Psoas muscle (tissue), 8 donors: Measurements from ENCODE around the gene TMEM37. TPM values are rescaled to one million over a fixed set of nuclear protein-coding genes. Genes with fewer than 3 reads are reported as not detected.

Experiments used
- ATAC-seq, 4 donors: fragments of 200-7000 bp; cut with Tn5 transposase; one replicate each; pipeline ENCODE4 v1.9.1; 2020; ENCODE audit warnings: moderate library complexity in 3 of 4, mild to moderate bottlenecking in 2 of 4
- DNase-seq, 2 donors: peaks; one replicate each; pipeline ENCODE4 v3.0.0-alpha.2; 2020
- H3K27ac ChIP-seq: fragments of 200-600 bp; one replicate; pipeline ENCODE4 v1.8.0; 2022
- H3K27me3 ChIP-seq, 3 donors: fragments of 200-600 bp in 1 of 3; one replicate each; pipeline versions ENCODE4 v1.6.1 to v1.8.0; 2013 to 2022; ENCODE audit warnings: low read length in 2 of 3, mild to moderate bottlenecking in 2 of 3, moderate library complexity in 1 of 3; ENCODE audit not compliant: insufficient read depth in 3 of 3
- H3K36me3 ChIP-seq, 2 donors: fragments of 200-600 bp in 1 of 2; one replicate each; pipeline versions ENCODE4 v1.6.1 to v1.8.0; 2013 to 2022; ENCODE audit warnings: low read depth in 1 of 2, mild to moderate bottlenecking in 1 of 2, moderate library complexity in 1 of 2; ENCODE audit not compliant: insufficient read depth in 1 of 2
- H3K4me1 ChIP-seq: fragments of 200-600 bp; one replicate; pipeline ENCODE4 v1.8.0; 2022
- H3K4me3 ChIP-seq: fragments of 200-600 bp; one replicate; pipeline ENCODE4 v1.8.0; 2022; ENCODE audit warnings: mild to moderate bottlenecking
- H3K9me3 ChIP-seq: fragments of 200-600 bp; one replicate; pipeline ENCODE4 v1.8.0; 2022
- WGBS, 3 donors: extraction: QIAGEN DNeasy Blood & Tissue Kit; methylation state at CpG; one replicate each; pipeline versions ENCODE4 v1.1.6 to v1.1.7; 2013; 5-methylcytosine and 5-hydroxymethylcytosine counted together
- intact Hi-C, 2 donors: fragments of 100-400 bp; cut with DNase I; formaldehyde crosslinking; loops; one replicate each; pipeline versions ENCODE4 v1.11.0 to v1.14.2; 2022
- long read RNA-seq, 2 donors: library from polyadenylated mRNA; unstranded; transcript quantifications; one replicate each; pipeline ENCODE4 v2.0.0, GENCODE V29; 2021
- polyA plus RNA-seq, 3 donors: library from polyadenylated mRNA; stranded (reverse); fragments of 200-250 nt; gene quantifications; one replicate each; pipeline ENCODE4 v1.2.3, GENCODE V29; 2013
- total RNA-seq, 4 donors: library from RNA; stranded (reverse); fragmentation: NEBNext Ultra II Directional in 2 of 4; extraction: Animal tissue kit (Norgen Biotek cat#: 25700) in 2 of 4; gene quantifications; one replicate each; pipeline versions ENCODE4 v1.2.1 to v1.2.4, GENCODE V29; 2021 to 2023
- TF ChIP-seq, protein P1 (sequence below): fragments of 200-600 bp; IDR thresholded peaks from one replicate; pipeline ENCODE4 v1.8.0; 2022; ENCODE audit warnings: antibody characterized with exemption
- donor health status: healthy with polysubstance abuse.
- donor health status: DM: no; HTN: no; CAD: no; lungs with moderate emphysema.
- donor health status: Bipolar disorder and iron deficiency.
- donor health status: healthy.
- donor health status: DM: yes; HTN: yes; CAD: no.
- donor health status: DM: no; HTN: no; CAD: no.
- donor health status: DM: no; HTN: no; CAD: no.
- donor health status: DM: yes; HTN: yes; CAD: no.

TMEM37 gene, protein sequence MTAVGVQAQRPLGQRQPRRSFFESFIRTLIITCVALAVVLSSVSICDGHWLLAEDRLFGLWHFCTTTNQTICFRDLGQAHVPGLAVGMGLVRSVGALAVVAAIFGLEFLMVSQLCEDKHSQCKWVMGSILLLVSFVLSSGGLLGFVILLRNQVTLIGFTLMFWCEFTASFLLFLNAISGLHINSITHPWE
- total RNA-seq = 1 to 10 TPM in 3 of 4 donors, under 1 TPM in 1; 0.96 to 3.9 (median 1.4) TPM
- polyA plus RNA-seq = under 1 TPM; 0.60 to 0.96 (median 0.90) TPM
- long read RNA-seq, donor 1 = 0 reads
- long read RNA-seq, donor 2, partial matches to known transcripts = 0 of 2 reads
- long read RNA-seq, donor 2, other reads (novel, unspliced or antisense) = 0 of 2 reads

DNA sequence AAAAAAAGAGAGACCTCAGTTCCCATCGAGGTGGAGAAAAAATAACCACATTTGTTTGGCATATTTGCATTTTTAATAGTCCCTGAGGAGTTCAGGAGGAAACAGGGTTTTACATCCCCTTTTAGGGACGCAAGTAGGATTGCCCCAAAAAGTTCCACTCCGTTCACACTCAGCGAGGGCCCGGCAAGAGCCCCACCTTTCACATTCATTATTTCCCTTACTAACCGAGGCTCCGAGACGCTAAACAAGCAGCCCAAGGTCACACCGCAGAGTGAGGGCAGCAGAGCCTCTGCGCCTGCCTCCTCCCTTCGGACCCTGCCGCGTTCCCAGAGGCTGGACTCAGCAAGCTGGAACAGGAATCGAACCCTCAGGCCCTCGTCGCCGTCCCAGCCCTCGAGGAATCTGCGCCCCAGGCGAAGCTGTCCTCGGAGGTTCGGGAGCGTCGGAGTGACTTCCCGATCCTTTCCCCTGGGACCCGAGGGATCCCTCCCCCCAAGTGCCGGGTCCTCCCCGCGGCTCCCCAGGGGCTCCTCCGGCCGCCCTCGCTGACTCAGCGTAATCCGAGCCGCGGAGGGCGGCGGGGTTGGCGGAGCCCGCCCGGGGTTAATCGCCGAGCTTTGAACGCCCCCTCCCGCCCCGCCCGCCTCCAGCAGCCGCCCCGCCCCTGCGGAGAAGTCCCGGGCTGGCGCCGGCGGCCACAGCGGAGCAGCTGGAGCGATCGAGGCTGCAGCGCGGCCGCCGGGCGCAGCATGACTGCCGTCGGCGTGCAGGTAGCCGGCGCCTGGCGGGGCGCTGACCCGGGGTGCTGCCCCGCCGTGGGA lies at the start of gene TMEM37:
TSS of gene TMEM37 (plus strand) at position 700 of the 821 bp plus-strand sequence. CDS start at position 750, 50 bp downstream.
- H3K4me1 ChIP-seq = peaks cover 5% of the 10 kb centered on the region
- peak; percentile 81 to 90 (median 86) for ATAC-seq
- TF ChIP-seq, protein P1, sequence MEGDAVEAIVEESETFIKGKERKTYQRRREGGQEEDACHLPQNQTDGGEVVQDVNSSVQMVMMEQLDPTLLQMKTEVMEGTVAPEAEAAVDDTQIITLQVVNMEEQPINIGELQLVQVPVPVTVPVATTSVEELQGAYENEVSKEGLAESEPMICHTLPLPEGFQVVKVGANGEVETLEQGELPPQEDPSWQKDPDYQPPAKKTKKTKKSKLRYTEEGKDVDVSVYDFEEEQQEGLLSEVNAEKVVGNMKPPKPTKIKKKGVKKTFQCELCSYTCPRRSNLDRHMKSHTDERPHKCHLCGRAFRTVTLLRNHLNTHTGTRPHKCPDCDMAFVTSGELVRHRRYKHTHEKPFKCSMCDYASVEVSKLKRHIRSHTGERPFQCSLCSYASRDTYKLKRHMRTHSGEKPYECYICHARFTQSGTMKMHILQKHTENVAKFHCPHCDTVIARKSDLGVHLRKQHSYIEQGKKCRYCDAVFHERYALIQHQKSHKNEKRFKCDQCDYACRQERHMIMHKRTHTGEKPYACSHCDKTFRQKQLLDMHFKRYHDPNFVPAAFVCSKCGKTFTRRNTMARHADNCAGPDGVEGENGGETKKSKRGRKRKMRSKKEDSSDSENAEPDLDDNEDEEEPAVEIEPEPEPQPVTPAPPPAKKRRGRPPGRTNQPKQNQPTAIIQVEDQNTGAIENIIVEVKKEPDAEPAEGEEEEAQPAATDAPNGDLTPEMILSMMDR = no peak
- DNase-seq = peak; percentile 72 to 84
- H3K27me3 ChIP-seq = peaks cover 0 to 1% (median 0%) of the 10 kb centered on the region in 3 donors
- no peaks in the 10 kb centered on the region for H3K36me3 ChIP-seq
- 6 to 13% (median 7%) methylated on average over 48 to 72 of the region's 72 CpGs for WGBS, 3 donors
- intact Hi-C loops = no loop called here
- H3K4me3 ChIP-seq = peak within 1 kb of the TSS; percentile 68
- peak within 1 kb of the TSS; percentile 60 for H3K27ac ChIP-seq
- H3K9me3 ChIP-seq = no peaks in the 10 kb centered on the region

DNA sequence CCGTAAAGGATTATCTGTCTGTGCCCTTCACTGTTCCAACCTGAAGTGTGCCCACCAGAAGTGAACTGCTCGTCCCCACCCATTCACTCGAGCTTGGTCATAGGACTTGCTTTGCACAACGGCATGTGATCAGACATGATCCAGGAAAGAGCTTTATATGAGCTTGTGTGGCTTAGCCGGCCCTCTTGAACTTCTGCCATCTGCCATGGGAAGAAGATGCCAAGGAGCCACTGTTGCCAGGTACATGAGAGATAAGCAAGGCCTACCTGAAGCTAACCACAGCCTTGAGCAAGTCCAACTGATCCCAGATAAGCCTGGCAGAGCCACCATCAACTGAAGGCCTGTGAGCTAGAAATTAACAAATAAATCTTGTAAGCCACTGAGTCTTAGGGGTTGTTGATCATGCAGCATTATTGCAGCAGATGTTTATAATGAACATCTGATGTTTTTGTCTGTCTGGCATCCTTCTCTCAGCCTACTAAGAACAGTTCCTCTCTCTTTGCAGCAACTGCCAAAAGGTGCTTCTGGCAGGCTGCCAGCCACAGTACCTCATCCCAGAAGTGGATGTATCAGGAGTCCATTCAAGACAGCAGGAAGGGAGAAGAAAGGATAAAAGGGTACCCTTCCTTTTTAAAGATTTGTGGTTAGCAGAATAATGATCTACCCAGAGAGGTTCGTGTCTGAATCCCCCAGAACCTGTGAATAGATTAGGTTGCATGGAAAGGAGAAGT lies 48.1 kb upstream of the TMEM37 start:
- TF ChIP-seq, protein P1 = no peak
- no peaks in the 10 kb centered on the region for H3K27me3 ChIP-seq
- WGBS, 3 donors = 32 to 57% (median 48%) methylated on average over 6 of the region's 6 CpGs
- no peaks in the 10 kb centered on the region for H3K9me3 ChIP-seq
- no peak for DNase-seq
- ATAC-seq = no peak
- no peaks in the 10 kb centered on the region for H3K36me3 ChIP-seq
- no peak overlapping the region for H3K27ac ChIP-seq
- H3K4me3 ChIP-seq = no peak overlapping the region
- no peaks in the 10 kb centered on the region for H3K4me1 ChIP-seq
- intact Hi-C loops = no loop called here

DNA sequence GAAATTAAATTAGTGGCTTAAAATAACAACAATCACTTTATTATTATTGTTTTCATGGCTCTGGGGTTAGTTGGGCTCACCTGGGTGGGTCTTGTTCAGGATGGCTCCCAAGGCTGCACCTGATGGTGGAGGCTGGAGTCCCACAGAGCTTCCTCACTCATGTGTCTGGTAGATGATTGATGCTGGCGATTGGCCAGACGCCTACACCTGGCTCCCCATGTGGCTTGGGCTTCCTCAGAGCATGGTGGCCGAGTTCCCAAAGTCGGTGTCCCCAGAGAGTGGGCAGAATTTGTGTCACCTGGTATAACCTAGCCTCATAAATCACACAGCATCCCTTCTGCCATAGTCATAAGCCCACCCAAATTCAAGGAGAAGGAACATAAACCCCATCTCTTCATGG lies 46.7 kb upstream of the TMEM37 start:
- no peak for ATAC-seq
- no peaks in the 10 kb centered on the region for H3K9me3 ChIP-seq
- peaks cover 6% of the 10 kb centered on the region for H3K4me1 ChIP-seq
- TF ChIP-seq, protein P1 = no peak
- H3K27ac ChIP-seq = no peak overlapping the region
- H3K27me3 ChIP-seq = no peaks in the 10 kb centered on the region
- no peak for DNase-seq
- no peaks in the 10 kb centered on the region for H3K36me3 ChIP-seq
- 83 to 90% (median 87%) methylated on average over 4 of the region's 4 CpGs for WGBS, 3 donors
- intact Hi-C loops = no loop called here
- no peak overlapping the region for H3K4me3 ChIP-seq

DNA sequence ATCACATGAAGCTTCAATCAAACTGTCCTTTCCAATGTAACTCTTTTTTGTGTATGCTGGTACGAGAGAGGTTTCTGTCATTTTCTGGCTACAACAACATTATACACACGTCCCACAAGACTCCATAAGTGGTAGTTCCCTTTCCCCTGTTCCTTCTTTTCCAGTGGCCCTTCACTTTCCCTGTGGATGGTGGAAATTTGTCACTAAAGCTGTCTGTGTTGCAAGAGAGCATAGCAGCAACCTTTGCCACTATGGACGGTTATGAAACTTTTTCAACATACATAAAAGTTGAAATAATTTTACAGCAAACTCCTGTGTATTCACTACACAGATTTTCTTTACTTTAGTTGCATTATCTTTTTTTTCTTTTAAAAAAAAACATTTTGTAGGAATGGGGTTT lies 46.2 kb upstream of the TMEM37 start:
- WGBS, 3 donors = 93 to 94% (median 93%) methylated on average over 3 of the region's 3 CpGs

More for the DNA sequence above, 46.2 kb upstream of the TMEM37 start:
- no peak overlapping the region for H3K4me3 ChIP-seq
- no peaks in the 10 kb centered on the region for H3K27me3 ChIP-seq
- no peaks in the 10 kb centered on the region for H3K36me3 ChIP-seq
- no peak overlapping the region for H3K27ac ChIP-seq
- intact Hi-C loops = no loop called here
- ATAC-seq (no peak), DNase-seq (no peak)
- no peaks in the 10 kb centered on the region for H3K9me3 ChIP-seq
- peaks cover 6% of the 10 kb centered on the region for H3K4me1 ChIP-seq
- TF ChIP-seq, protein P1 = no peak
